Right ventricle myocardium inferior (tissue), 1 donor: ENCODE results near the gene ANKZF1. TPM values are rescaled to one million over a fixed set of nuclear protein-coding genes. Genes with fewer than 3 reads are reported as not detected.

Experiments used
- total RNA-seq: library from RNA; stranded (reverse); fragmentation: NEBNext Ultra II Directional; extraction: Animal tissue kit (Norgen Biotek cat#: 25700); gene quantifications from one replicate; pipeline ENCODE4 v1.2.1, GENCODE V29; 2021
- donor health status: DM: no; HTN: yes; CAD: no; lungs with severe emphysema.

ANKZF1 gene
- total RNA-seq, 1 donor from 2014 or later: 26.6 TPM

Other genes with a start within 250 kb of the ANKZF1 start
- not detected for gene FEV, start 244.6 kb upstream of the ANKZF1 start, total RNA-seq
- gene CRYBA2, start 236.4 kb upstream of the ANKZF1 start, total RNA-seq: not detected
- not detected for gene CFAP65, start 188.3 kb upstream of the ANKZF1 start, total RNA-seq
- not detected for gene IHH, start 168.9 kb upstream of the ANKZF1 start, total RNA-seq
- gene NHEJ1, start 69.0 kb upstream of the ANKZF1 start, total RNA-seq: 9.7 TPM
- 0.87 TPM for gene SLC23A3, start 59.8 kb upstream of the ANKZF1 start, total RNA-seq
- gene CNPPD1, start 52.9 kb upstream of the ANKZF1 start, total RNA-seq: 72.7 TPM
- gene RETREG2, start 51.5 kb upstream of the ANKZF1 start, total RNA-seq: 37.4 TPM
- 24.3 TPM for gene ZFAND2B, start 23.0 kb upstream of the ANKZF1 start, total RNA-seq
- gene ABCB6, start 10.8 kb upstream of the ANKZF1 start, total RNA-seq: 31.4 TPM
- gene ATG9A, start 170 bp upstream of the ANKZF1 start, total RNA-seq: 79.4 TPM
- 1.8 TPM for gene GLB1L, start 15.6 kb downstream of the ANKZF1 start, total RNA-seq
- gene STK16, start 15.7 kb downstream of the ANKZF1 start, total RNA-seq: 17.1 TPM
- gene TUBA4B, start 23.4 kb downstream of the ANKZF1 start, total RNA-seq: not detected
- 128 TPM for gene TUBA4A, start 24.1 kb downstream of the ANKZF1 start, total RNA-seq
- 80.4 TPM for gene DNAJB2, start 49.6 kb downstream of the ANKZF1 start, total RNA-seq
- not detected for gene PTPRN, start 79.6 kb downstream of the ANKZF1 start, total RNA-seq
- gene RESP18, start 102.9 kb downstream of the ANKZF1 start, total RNA-seq: not detected
- gene DNPEP, start 158.1 kb downstream of the ANKZF1 start, total RNA-seq: 66.6 TPM
- gene DES, start 188.6 kb downstream of the ANKZF1 start, total RNA-seq: 13,356 TPM
- gene SPEG, start 205.0 kb downstream of the ANKZF1 start, total RNA-seq: 119 TPM